Measurements from ENCODE around the gene EHMT1.

- TF ChIP-seq, protein P1, sequence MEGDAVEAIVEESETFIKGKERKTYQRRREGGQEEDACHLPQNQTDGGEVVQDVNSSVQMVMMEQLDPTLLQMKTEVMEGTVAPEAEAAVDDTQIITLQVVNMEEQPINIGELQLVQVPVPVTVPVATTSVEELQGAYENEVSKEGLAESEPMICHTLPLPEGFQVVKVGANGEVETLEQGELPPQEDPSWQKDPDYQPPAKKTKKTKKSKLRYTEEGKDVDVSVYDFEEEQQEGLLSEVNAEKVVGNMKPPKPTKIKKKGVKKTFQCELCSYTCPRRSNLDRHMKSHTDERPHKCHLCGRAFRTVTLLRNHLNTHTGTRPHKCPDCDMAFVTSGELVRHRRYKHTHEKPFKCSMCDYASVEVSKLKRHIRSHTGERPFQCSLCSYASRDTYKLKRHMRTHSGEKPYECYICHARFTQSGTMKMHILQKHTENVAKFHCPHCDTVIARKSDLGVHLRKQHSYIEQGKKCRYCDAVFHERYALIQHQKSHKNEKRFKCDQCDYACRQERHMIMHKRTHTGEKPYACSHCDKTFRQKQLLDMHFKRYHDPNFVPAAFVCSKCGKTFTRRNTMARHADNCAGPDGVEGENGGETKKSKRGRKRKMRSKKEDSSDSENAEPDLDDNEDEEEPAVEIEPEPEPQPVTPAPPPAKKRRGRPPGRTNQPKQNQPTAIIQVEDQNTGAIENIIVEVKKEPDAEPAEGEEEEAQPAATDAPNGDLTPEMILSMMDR (IDR thresholded peaks at IDR 0.05), result no peak
- TF ChIP-seq POLR2A (IDR thresholded peaks at IDR 0.05) (no peak), POLR2AphosphoS5 (IDR thresholded peaks at IDR 0.05) (no peak), EP300 (IDR thresholded peaks at IDR 0.05) (no peak)
Measured at GRCh38 chr9:137748741-137749140, 129.9 kb downstream of the EHMT1 start.
